ENCODE data around the gene POU2F2.

The POU2F2 gene

DNA sequence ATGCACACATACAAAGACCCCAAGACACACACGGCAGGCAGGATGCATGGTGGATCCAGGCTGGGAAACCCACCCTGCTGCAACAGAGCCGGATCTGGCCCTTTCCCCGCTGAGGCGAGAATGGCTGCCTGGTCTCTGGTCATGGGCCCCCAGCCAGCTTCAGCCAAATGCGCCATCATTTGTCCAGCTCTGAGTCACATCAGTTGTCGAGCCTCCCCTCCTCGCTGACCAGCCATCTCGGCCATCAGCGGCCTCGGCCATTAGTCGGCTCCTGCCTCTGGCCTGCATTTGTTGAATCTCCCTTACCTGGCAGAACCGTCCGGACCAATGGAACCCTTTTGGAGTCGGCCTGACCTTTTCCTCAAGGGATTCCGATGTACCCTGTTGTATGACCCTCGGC lies 38.5 kb upstream of the POU2F2 start:
- Histone ChIP-seq H3K27me3 (ENCODE audit: insufficient read depth, low read length) (peaks cover 6% of the 10 kb centered on the region), H3K27ac (ENCODE audit: low read depth, low read length) (no peak overlapping the region), H3K36me3 (ENCODE audit: insufficient read depth, low read length) (no peaks in the 10 kb centered on the region), H2AFZ (ENCODE audit: low read length, unreplicated experiment) (no peak overlapping the region), H3K79me2 (ENCODE audit: control insufficient read depth, insufficient read depth, low read length, unreplicated experiment) (no peaks in the 10 kb centered on the region), H3K4me3 (ENCODE audit: low read depth, low read length) (no peak overlapping the region), H3K4me1 (ENCODE audit: control insufficient read depth, insufficient read depth, low read length, unreplicated experiment) (no peaks in the 10 kb centered on the region)

DNA sequence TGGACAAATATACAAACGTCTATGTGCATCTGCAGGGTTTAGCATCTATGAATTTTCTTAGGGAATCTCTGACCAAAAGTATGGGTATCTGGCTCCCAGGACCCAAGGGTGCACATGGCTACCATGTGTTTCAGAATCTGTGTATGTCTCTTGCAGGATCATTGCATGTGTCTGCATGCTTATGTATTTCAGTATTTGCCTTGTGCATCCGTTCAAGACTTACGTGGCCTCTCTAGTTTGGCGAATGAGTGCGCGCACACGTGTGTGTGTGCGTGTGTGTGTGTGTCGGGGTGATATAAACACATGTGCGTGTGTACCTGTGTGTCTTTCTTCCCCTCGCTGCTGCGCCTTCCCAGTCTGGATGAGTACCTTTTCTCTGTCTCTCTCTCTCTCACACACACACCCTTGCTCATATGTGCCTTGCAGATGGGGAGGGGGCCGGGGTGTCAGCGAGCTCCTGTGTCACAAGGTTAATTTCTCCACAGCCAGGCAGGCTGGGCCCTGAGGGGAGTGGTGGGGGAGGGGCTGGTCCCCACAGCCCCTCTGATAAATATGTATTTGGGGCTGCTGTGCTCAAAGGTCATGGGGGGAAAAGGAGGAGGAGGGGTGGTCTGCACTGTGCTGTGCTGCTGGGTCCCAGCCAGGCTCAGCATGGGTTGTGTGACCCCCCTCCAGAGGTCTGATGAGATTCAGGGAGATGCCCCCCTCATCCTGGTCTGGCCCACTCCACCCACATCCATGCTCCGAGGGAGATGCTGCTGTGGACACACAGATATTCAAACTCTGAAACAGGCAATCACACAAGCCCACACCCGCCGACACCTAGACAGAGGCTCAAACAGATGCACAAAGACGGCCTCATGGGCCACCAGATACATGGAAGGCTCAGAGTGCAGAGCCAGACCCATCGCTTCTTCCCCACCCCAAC lies 37.5 kb upstream of the POU2F2 start:
- H3K27me3 ChIP-seq (ENCODE audit: insufficient read depth, low read length): no peaks in the 10 kb centered on the region
- no peaks in the 10 kb centered on the region for H3K4me1 ChIP-seq (ENCODE audit: control insufficient read depth, insufficient read depth, low read length, unreplicated experiment)
- no peaks in the 10 kb centered on the region for H3K79me2 ChIP-seq (ENCODE audit: control insufficient read depth, insufficient read depth, low read length, unreplicated experiment)
- no peak overlapping the region for H3K4me3 ChIP-seq (ENCODE audit: low read depth, low read length)
- H3K27ac ChIP-seq (ENCODE audit: low read depth, low read length): no peak overlapping the region
- H2AFZ ChIP-seq (ENCODE audit: low read length, unreplicated experiment): no peak overlapping the region
- H3K36me3 ChIP-seq (ENCODE audit: insufficient read depth, low read length): no peaks in the 10 kb centered on the region

DNA sequence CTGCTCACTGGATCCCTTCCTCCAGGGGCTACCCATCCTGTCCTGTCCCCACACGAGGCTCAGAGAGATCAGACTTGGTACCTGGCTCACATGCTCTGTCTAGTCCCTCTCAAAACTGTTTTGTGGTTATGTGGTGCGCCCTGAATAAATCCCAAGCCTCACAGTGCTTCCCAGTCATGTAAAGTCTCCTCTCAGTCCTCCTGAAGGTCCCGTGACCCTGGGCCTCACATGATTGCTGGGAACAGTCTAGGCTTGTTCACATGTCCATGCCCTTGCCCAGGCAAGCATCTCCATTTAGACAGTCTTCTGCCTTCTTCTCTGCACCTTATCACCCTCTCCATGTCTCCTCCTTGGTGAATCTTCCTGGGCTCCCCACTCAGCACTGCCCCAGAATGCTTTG lies 36.0 kb upstream of the POU2F2 start:
- Histone ChIP-seq H3K4me1 (ENCODE audit: control insufficient read depth, insufficient read depth, low read length, unreplicated experiment) (no peaks in the 10 kb centered on the region), H3K79me2 (ENCODE audit: control insufficient read depth, insufficient read depth, low read length, unreplicated experiment) (no peaks in the 10 kb centered on the region), H3K27ac (ENCODE audit: low read depth, low read length) (no peak overlapping the region), H3K27me3 (ENCODE audit: insufficient read depth, low read length) (no peaks in the 10 kb centered on the region; the same call in 1 of the 2 replicates), H2AFZ (ENCODE audit: low read length, unreplicated experiment) (no peak overlapping the region), H3K4me3 (ENCODE audit: low read depth, low read length) (no peak overlapping the region), H3K36me3 (ENCODE audit: insufficient read depth, low read length) (no peaks in the 10 kb centered on the region)

DNA sequence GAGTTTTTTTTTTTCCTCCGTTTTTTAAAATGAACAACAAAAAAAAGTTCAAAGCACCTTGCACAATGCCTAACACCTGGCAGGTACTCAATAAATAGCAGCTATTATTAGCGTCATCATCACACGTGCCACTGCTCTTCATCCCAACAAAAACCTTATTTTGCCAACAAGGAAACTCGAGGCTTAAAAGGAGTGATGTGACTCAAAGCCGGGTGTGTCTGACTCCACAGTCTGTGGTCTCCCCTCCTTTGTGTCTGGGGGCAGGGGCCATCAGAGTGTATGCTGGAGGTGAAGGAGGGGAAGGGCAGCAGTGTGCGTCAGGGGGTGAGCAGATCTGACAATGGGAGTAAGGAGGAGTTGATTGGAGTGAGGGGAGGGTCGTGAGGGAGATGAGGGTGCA lies 34.1 kb upstream of the POU2F2 start:
- Histone ChIP-seq H2AFZ (ENCODE audit: low read length, unreplicated experiment) (no peak overlapping the region), H3K79me2 (ENCODE audit: control insufficient read depth, insufficient read depth, low read length, unreplicated experiment) (no peaks in the 10 kb centered on the region), H3K4me1 (ENCODE audit: control insufficient read depth, insufficient read depth, low read length, unreplicated experiment) (no peaks in the 10 kb centered on the region), H3K27ac (ENCODE audit: low read depth, low read length) (no peak overlapping the region), H3K27me3 (ENCODE audit: insufficient read depth, low read length) (peaks cover 15% of the 10 kb centered on the region), H3K36me3 (ENCODE audit: insufficient read depth, low read length) (no peaks in the 10 kb centered on the region), H3K4me3 (ENCODE audit: low read depth, low read length) (no peak overlapping the region)

DNA sequence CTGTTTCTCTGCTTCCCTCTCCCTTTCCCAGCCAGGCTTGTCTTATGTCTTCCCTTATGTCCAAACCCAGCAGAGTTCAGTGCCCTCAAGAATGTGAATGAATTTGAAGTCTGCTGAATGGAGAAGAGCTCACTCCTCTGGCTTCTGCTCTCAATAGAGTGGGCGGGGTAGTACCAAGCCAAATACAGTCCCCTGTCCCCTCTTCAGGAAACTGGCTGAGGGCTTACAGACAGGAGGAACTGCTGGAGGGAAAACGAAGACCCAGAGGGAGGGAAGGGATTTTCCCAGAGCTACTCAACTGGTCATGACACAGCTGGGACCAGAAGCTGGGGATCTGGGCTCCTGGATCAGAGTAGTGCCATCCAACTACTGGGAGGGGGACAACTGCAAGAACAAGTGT lies 32.9 kb upstream of the POU2F2 start:
- H3K36me3 ChIP-seq (ENCODE audit: insufficient read depth, low read length): no peaks in the 10 kb centered on the region
- H3K27me3 ChIP-seq (ENCODE audit: insufficient read depth, low read length): peaks cover 27% of the 10 kb centered on the region

DNA sequence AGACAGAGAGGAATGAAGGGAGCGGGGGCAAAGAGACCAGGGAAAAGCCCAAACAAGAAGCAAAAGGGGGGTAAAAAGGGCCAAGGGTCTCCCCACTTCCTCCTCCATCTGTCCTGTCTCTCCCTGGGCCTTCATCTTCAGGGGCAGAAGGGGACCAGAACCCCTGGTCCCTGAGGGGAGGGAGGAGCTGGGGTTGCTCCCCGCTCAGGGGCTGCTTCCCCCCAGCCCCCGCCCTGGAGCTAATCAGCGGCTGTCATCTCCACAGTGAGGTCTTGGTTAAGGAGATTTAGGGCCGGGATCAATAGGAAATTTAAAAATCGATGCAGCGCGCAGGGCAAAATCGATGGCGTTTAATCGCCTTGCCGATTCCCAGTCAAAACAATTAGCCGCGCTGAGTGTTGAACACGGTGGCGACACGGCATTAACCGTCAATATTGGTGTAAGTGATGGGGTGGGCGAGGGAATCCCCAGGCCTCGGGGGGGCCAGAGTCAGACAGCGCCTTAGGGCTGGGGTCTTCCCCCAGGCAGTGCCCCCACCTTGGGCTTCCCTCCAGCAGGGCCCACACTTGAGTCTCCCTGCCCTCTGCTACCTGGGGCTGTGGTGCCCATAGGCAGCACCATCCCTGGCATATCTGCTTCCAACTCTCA lies 29.5 kb upstream of the POU2F2 start:
- Histone ChIP-seq H3K4me1 (ENCODE audit: control insufficient read depth, insufficient read depth, low read length, unreplicated experiment) (no peaks in the 10 kb centered on the region), H3K27me3 (ENCODE audit: insufficient read depth, low read length) (peaks cover 57% of the 10 kb centered on the region), H3K4me3 (ENCODE audit: low read depth, low read length) (no peak overlapping the region), H3K36me3 (ENCODE audit: insufficient read depth, low read length) (no peaks in the 10 kb centered on the region), H3K27ac (ENCODE audit: low read depth, low read length) (no peak overlapping the region), H3K79me2 (ENCODE audit: control insufficient read depth, insufficient read depth, low read length, unreplicated experiment) (no peaks in the 10 kb centered on the region), H2AFZ (ENCODE audit: low read length, unreplicated experiment) (no peak overlapping the region)

More for the DNA sequence above, 32.9 kb upstream of the POU2F2 start:
- Histone ChIP-seq H2AFZ (ENCODE audit: low read length, unreplicated experiment) (no peak overlapping the region), H3K4me1 (ENCODE audit: control insufficient read depth, insufficient read depth, low read length, unreplicated experiment) (no peaks in the 10 kb centered on the region), H3K79me2 (ENCODE audit: control insufficient read depth, insufficient read depth, low read length, unreplicated experiment) (no peaks in the 10 kb centered on the region), H3K27ac (ENCODE audit: low read depth, low read length) (no peak overlapping the region), H3K4me3 (ENCODE audit: low read depth, low read length) (no peak overlapping the region)

DNA sequence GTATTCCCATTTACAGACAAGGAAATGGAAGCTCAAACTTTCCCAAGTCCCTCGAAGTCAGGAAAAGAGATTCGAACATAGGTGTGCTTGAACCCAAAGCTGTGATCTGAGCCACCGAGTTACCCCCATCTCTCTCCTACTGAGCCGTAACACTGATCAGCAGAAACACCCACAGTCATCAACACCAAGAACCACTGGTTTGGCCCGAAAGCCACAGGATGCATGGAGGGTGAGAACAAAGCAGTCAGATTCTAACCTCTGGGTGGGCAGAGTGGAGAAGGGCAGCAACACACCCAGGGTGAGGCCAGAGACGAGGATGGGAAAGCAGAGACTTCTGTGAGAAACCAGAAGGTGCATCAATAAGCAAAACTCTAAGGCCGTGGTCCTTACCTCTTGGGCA lies 27.7 kb upstream of the POU2F2 start:
- H3K36me3 ChIP-seq (ENCODE audit: insufficient read depth, low read length): no peaks in the 10 kb centered on the region
- peaks cover 72% of the 10 kb centered on the region for H3K27me3 ChIP-seq (ENCODE audit: insufficient read depth, low read length)
- H3K4me1 ChIP-seq (ENCODE audit: control insufficient read depth, insufficient read depth, low read length, unreplicated experiment): no peaks in the 10 kb centered on the region
- no peak overlapping the region for H3K27ac ChIP-seq (ENCODE audit: low read depth, low read length)
- H2AFZ ChIP-seq (ENCODE audit: low read length, unreplicated experiment): no peak overlapping the region
- H3K4me3 ChIP-seq (ENCODE audit: low read depth, low read length): no peak overlapping the region
- H3K79me2 ChIP-seq (ENCODE audit: control insufficient read depth, insufficient read depth, low read length, unreplicated experiment): no peaks in the 10 kb centered on the region

DNA sequence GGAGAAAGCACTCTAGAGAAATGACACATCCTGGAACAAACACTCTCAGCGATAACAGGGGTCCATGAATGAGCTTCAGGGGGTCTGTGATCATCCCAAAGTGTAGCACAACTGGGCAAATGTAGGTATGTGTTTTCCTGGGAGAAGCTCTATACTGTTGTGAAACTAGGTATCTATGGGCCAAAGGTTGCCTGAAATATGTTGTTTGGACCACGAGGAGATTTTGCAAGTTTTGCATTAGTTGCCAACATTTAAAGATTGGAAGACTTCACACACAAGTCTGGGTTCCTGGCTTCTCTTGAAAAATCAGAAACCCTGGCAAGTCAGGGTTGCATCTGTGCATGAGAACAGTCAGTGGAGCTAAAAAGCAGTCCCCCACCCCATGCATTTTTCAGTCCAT lies 26.7 kb upstream of the POU2F2 start:
- Histone ChIP-seq H3K27ac (ENCODE audit: low read depth, low read length) (no peak overlapping the region), H3K4me3 (ENCODE audit: low read depth, low read length) (no peak overlapping the region), H3K79me2 (ENCODE audit: control insufficient read depth, insufficient read depth, low read length, unreplicated experiment) (no peaks in the 10 kb centered on the region), H3K36me3 (ENCODE audit: insufficient read depth, low read length) (no peaks in the 10 kb centered on the region), H3K27me3 (ENCODE audit: insufficient read depth, low read length) (peaks cover 81% of the 10 kb centered on the region), H2AFZ (ENCODE audit: low read length, unreplicated experiment) (no peak overlapping the region), H3K4me1 (ENCODE audit: control insufficient read depth, insufficient read depth, low read length, unreplicated experiment) (no peaks in the 10 kb centered on the region)

DNA sequence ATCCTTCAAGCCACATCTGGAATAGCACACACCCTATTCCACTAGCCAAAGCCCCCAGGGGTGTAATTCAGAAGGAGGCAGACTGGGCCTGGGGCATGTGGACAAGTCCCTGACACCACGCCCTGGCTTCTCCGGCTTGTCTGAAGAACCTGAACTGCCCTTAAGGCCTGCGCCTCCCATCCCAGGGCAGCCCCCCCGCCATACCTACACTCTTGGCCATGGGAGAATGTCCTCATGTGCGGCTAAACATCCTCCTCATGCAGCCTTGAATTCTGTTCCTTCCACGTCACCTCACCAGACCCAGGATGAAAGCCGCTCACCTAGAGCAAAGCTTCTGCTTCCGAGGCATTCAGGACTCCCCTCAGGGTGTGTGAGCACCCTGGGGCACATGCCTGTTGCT lies 24.3 kb upstream of the POU2F2 start:
- H3K4me3 ChIP-seq (ENCODE audit: low read depth, low read length): no peak overlapping the region
- peaks cover 91% of the 10 kb centered on the region for H3K27me3 ChIP-seq (ENCODE audit: insufficient read depth, low read length)
- no peak overlapping the region for H3K27ac ChIP-seq (ENCODE audit: low read depth, low read length)
- no peak overlapping the region for H2AFZ ChIP-seq (ENCODE audit: low read length, unreplicated experiment)
- H3K79me2 ChIP-seq (ENCODE audit: control insufficient read depth, insufficient read depth, low read length, unreplicated experiment): no peaks in the 10 kb centered on the region
- no peaks in the 10 kb centered on the region for H3K4me1 ChIP-seq (ENCODE audit: control insufficient read depth, insufficient read depth, low read length, unreplicated experiment)
- no peaks in the 10 kb centered on the region for H3K36me3 ChIP-seq (ENCODE audit: insufficient read depth, low read length)

DNA sequence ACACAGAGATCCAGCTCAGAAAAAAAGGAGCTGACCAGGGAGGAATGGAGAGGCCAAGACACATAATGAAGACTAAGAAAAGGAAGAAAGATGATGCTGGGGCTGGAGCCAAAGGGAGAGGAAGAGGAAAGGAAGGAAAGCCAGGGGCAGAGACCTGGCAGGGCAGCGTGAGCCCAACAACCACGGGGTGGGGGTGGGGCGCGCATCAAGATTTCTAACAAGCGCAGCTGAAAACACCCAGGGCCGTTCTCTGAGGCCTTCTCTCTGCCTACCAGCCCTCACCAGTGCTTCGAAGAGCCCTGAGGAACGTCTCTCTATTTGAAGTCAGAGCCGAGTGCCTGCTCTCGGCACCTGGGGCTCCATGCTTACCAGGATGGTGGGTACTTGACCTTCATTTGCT lies 23.6 kb upstream of the POU2F2 start:
- H3K27me3 ChIP-seq (ENCODE audit: insufficient read depth, low read length): peaks cover 91% of the 10 kb centered on the region
- no peak overlapping the region for H2AFZ ChIP-seq (ENCODE audit: low read length, unreplicated experiment)
- no peak overlapping the region for H3K27ac ChIP-seq (ENCODE audit: low read depth, low read length)
- H3K36me3 ChIP-seq (ENCODE audit: insufficient read depth, low read length): no peaks in the 10 kb centered on the region
- H3K4me3 ChIP-seq (ENCODE audit: low read depth, low read length): no peak overlapping the region
- no peaks in the 10 kb centered on the region for H3K79me2 ChIP-seq (ENCODE audit: control insufficient read depth, insufficient read depth, low read length, unreplicated experiment)
- H3K4me1 ChIP-seq (ENCODE audit: control insufficient read depth, insufficient read depth, low read length, unreplicated experiment): no peaks in the 10 kb centered on the region

Data from ACC112 (cell line).